Activated naive CD4-positive, alpha-beta T cell treated with anti-CD3 and anti-CD28 coated beads for 36 hours (primary cell): ENCODE results near the gene RASL11B. TPM values are rescaled to one million over a fixed set of nuclear protein-coding genes. Genes with fewer than 3 reads are reported as not detected.
"Not testable (repeated sequence)": the region's sequence is repeated elsewhere in the genome, so short reads cannot be mapped to it uniquely, and the experiment has no call there.

Source experiments
- CTCF ChIA-PET: fragments of 350-600 bp; sonication (Branson Sonifier 250); formaldehyde crosslinking; loops from one replicate; lab custom pipeline; 2021; ENCODE audit warnings: antibody characterized with exemption; lab: Charles Lee
- DNase-seq: peaks from one replicate; pipeline ENCODE4 v3.0.0-alpha.2; 2020
- H3K27ac Mint-ChIP-seq: one replicate; pipeline ENCODE4 v1.8.0; 2021; ENCODE audit warnings: mild to moderate bottlenecking, mixed read lengths
- H3K27me3 Mint-ChIP-seq: one replicate; pipeline ENCODE4 v1.8.0; 2021; ENCODE audit warnings: low read depth, mixed read lengths
- H3K36me3 Mint-ChIP-seq: one replicate; pipeline ENCODE4 v1.8.0; 2021; ENCODE audit warnings: low read depth, mixed read lengths
- H3K4me1 Mint-ChIP-seq: one replicate; pipeline ENCODE4 v1.8.0; 2021; ENCODE audit warnings: low read depth, mixed read lengths
- H3K4me3 Mint-ChIP-seq: one replicate; pipeline ENCODE4 v1.8.0; 2021; ENCODE audit warnings: mild to moderate bottlenecking, moderate library complexity, mixed read lengths
- H3K9me3 Mint-ChIP-seq: one replicate; pipeline ENCODE4 v1.8.0; 2021; ENCODE audit warnings: mixed read lengths
- intact Hi-C: fragments of 100-400 bp; cut with micrococcal nuclease; formaldehyde crosslinking; loops from one replicate; pipeline ENCODE4 v1.15.1; 2023
- total RNA-seq, 2 experiments: library from RNA; stranded (reverse); gene quantifications; one replicate each; pipeline ENCODE4 v1.2.3, GENCODE V29; 2021

RASL11B gene, protein sequence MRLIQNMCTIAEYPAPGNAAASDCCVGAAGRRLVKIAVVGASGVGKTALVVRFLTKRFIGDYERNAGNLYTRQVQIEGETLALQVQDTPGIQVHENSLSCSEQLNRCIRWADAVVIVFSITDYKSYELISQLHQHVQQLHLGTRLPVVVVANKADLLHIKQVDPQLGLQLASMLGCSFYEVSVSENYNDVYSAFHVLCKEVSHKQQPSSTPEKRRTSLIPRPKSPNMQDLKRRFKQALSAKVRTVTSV
- total RNA-seq, result under 1 TPM in 1 of 2 experiments, not detected in 1; 0.24 TPM

DNA sequence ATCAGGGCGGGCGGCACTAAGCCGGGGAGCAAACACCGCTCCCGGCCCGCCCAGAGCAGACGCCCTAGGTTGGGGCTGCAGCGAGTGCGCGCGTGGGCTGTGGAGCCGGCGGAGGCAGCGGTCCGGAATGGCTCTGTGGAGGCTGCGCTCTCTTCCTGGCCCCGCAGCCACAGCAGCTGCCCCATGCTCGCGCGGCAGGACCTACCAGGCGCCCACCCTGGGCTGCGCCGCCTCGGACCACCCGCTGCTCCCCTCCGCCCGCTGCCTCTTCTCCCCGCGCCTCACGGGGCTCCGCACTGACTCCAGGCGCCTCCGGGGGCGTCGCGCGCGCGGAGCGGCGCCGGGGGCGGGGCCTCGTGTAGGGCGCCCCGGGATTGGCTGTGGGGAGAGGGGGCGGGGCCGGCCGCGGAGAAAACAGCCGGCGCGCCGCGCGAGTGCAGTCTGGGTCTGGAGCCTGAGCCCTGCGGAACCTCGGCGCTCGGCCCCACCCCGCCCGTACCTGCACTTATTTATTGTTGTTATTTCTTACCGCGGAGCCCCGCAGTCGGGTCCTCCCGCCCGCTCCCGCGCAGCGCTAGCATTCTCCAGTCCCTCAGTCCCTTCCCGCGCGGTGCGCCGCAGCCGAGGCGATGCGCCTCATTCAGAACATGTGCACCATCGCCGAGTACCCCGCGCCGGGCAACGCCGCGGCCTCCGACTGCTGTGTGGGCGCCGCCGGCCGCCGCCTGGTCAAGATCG lies at the start of gene RASL11B:
Gene RASL11B (plus strand): TSS at position 439 of the 738 bp plus-strand sequence. CDS start 191 bp downstream, at position 630.
- intact Hi-C loops, result loop anchor here (1.0 to 5.0 kb wide), 5 partner anchors 40 to 515 kb away; partner anchors contain the start of genes FIP1L1 and USP46
- DNase-seq, result peak; percentile 79
- H3K9me3 Mint-ChIP-seq, result no peaks in the 10 kb centered on the region
- H3K27ac Mint-ChIP-seq, result no peak within 1 kb of the TSS
- peak within 1 kb of the TSS; percentile 69 for H3K4me3 Mint-ChIP-seq
- peaks cover 22% of the 10 kb centered on the region for H3K27me3 Mint-ChIP-seq
- H3K36me3 Mint-ChIP-seq, result no peaks in the 10 kb centered on the region
- CTCF ChIA-PET, result interaction anchor here (1.2 kb wide), 1 partner anchor 121 kb away, joined by 3 read pairs; no protein-coding TSS in a partner anchor
- peaks cover 3% of the 10 kb centered on the region for H3K4me1 Mint-ChIP-seq

DNA sequence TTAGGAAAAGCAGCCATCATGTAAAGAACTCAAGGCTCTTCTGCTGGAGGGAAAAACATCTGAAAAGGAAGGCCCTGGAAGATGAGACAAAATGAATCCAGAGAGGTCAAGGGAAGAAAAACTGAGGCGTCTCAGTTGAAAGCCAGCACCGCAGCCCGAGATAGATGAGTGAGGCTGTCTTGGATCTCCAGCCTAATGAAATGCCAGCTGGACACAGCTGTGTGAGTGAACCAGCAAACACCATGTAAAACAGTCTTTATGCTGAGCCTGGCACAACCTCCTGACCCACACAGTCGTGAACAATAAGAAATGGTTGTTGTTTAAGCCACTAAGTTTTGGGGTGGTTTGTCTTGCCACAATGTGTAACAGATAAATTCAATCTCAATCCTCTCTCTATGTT lies 48.6 kb upstream of the RASL11B start:
- peaks cover 3% of the 10 kb centered on the region for H3K27me3 Mint-ChIP-seq
- H3K9me3 Mint-ChIP-seq, result no peaks in the 10 kb centered on the region
- intact Hi-C loops, result no loop called here
- H3K36me3 Mint-ChIP-seq, result no peaks in the 10 kb centered on the region
- no peak overlapping the region for H3K4me3 Mint-ChIP-seq
- DNase-seq, result no peak
- H3K27ac Mint-ChIP-seq, result no peak overlapping the region
- CTCF ChIA-PET, result no interaction called here
- no peaks in the 10 kb centered on the region for H3K4me1 Mint-ChIP-seq

DNA sequence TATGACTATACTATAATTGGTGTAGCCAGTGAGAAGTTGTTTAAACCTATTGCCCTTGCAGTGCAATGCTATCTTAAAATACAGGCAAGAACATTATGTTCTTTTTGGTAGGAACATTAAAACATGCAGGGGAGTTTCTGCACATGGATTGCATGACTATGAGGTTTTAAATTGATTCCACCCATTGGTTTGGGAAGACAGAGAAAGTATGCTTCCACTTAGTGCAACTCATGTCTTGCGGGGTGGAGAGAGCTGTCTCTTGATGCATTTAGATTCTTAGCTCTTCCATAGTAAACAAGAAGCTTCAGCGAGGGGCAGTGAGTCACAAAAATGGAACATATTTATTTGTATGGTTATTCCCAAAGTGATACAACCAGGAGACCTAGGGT lies 39.5 kb upstream of the RASL11B start:
- peaks cover 29% of the 10 kb centered on the region for H3K4me1 Mint-ChIP-seq
- H3K36me3 Mint-ChIP-seq, result no peaks in the 10 kb centered on the region
- intact Hi-C loops, result loop anchor here (2.0 to 5.0 kb wide), 3 partner anchors 40 to 110 kb away; partner anchors contain the start of gene RASL11B
- H3K27me3 Mint-ChIP-seq, result no peaks in the 10 kb centered on the region
- no peaks in the 10 kb centered on the region for H3K9me3 Mint-ChIP-seq
- CTCF ChIA-PET, result interaction anchor here (1.2 kb wide), 1 partner anchor 15 kb away, joined by 4 read pairs; no protein-coding TSS in a partner anchor
- DNase-seq, result no peak
- no peak overlapping the region for H3K4me3 Mint-ChIP-seq
- H3K27ac Mint-ChIP-seq, result no peak overlapping the region

DNA sequence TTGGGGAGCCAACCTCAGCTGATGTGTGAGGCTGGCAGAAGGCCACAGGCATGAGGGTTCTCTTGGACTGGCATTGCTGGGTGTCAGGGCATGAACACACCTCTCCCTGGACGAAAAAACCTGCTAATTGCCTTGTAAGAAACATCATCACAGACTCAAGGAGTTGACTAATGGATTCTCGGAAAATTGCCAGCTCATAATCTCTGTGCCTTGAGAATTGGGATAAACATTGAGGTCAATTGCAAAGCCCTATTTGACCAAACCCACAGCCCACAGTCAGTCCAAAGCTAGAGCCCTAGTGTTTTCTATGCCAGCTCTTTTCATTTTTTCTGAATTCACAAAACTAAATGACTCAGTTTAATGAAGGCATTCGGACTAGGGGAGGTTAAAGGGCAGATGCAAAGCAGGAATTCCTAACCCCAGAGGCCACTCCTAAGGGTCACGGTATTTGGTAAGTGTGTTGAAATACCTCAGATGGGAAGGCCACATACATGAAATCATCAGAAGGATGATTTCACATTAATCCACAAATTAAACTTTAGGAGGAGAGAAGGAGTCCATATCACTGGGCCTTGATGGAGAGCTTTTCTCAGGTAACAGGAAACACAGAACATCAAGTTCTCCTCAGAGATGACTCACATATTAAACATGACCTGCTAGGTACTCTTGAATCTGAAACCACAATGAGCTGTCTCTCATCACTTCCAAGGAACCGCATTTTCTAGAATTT lies 39.0 kb upstream of the RASL11B start:
- Mint-ChIP-seq H3K4me1 (peaks cover 29% of the 10 kb centered on the region), H3K27me3 (no peaks in the 10 kb centered on the region), H3K4me3 (no peak overlapping the region), H3K36me3 (no peaks in the 10 kb centered on the region), H3K27ac (peak overlapping the region; percentile 38), H3K9me3 (no peaks in the 10 kb centered on the region)
- DNase-seq, result no peak
- intact Hi-C loops, result loop anchor here (2.0 to 5.0 kb wide), 3 partner anchors 39 to 110 kb away; partner anchors contain the start of gene RASL11B
- CTCF ChIA-PET, result interaction anchor here (0.5 to 1.2 kb wide), 3 partner anchors 14 to 663 kb away, joined by 3 to 4 read pairs (median 4); no protein-coding TSS in a partner anchor

DNA sequence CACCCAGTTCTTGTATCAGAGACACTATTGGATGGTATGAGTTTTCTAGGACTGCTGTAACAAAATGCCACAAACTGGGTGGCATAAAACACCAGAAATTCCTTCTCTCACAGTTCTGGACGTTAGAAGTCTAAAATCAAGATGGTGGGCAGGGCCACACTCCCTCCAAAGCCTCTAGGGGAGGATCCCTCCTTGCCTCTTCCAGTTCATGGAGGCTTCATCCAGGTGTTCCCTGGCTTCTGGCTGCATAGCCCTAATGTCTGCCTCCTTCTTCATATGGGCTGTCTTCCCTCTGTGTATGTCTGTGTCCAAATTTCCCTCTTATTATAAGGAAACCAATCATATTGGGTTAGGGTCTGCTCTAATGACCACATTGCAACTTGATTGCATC lies 38.4 kb upstream of the RASL11B start:
- no peaks in the 10 kb centered on the region for H3K36me3 Mint-ChIP-seq
- peaks cover 29% of the 10 kb centered on the region for H3K4me1 Mint-ChIP-seq
- H3K27me3 Mint-ChIP-seq, result no peaks in the 10 kb centered on the region
- DNase-seq, result no peak
- no peak overlapping the region for H3K4me3 Mint-ChIP-seq
- intact Hi-C loops, result loop anchor here (2.0 to 5.0 kb wide), 3 partner anchors 39 to 111 kb away; partner anchors contain the start of gene RASL11B
- H3K27ac Mint-ChIP-seq, result no peak overlapping the region
- CTCF ChIA-PET, result interaction anchor here (0.5 to 1.2 kb wide), 3 partner anchors 14 to 663 kb away, joined by 3 to 4 read pairs (median 4); no protein-coding TSS in a partner anchor
- H3K9me3 Mint-ChIP-seq, result no peaks in the 10 kb centered on the region

DNA sequence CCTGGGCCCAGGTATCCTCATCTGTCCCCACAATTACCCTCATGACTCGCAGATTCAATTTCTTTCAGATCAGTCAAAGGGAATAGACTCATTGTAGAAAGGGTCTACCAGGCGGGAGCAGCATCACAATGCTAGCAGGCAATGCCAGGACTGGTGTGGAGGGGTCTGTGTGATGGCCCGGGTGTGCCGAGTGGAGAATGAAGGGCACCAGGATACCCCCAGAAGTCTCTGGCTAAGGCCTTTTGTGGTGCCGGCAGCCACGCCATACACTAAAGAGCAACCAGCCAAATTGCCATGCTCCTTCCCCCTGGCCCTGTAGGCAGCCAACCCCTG lies 37.9 kb upstream of the RASL11B start:
- no peaks in the 10 kb centered on the region for H3K36me3 Mint-ChIP-seq

DNA sequence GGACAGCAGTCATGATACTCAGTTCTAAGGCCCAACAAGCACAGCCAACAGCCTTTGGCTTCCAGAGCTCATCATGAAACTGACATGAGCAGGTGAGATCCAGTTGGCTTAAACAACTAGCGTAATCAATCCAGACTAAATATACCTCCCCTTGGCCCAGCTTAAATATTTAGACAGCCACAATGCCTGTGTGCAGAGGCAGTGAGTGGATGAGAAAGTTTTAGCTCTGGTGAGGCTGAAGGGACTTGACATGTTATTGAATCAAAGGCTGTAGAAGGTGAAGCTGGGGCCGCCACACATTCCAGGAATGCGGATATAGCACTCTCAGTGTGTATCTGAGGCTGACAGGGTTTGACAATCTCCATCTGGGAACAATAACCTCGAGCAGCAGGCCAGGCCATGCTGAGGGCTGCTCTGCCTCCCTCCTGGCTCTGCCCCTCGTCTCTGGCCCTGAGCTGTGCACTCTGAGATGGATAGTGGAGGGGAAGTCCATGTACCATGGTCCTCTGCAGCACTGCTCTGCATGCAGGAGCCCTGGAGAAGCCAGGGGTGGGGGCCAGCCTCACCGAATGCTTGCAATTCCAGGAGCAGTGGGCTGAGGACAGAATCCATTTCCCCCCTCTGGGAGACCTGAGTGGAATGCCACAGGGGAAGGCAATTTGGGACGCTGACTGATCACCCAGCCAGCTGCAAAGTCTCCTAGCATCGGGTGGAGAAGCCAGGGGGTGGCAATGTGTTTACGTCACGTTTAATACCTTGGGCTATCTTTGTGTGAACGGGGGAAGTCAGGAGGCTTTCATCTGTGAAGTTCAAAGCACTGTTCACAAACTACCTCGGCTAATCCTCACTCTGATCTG lies 37.3 kb upstream of the RASL11B start:
- CTCF ChIA-PET, result no interaction called here
- Mint-ChIP-seq H3K9me3 (no peaks in the 10 kb centered on the region), H3K4me1 (peaks cover 29% of the 10 kb centered on the region), H3K27me3 (no peaks in the 10 kb centered on the region), H3K4me3 (no peak overlapping the region), H3K27ac (no peak overlapping the region), H3K36me3 (no peaks in the 10 kb centered on the region)
- intact Hi-C loops, result loop anchor here (5.0 kb wide), 1 partner anchor 37 kb away; the partner anchor contains the start of gene RASL11B
- no peak for DNase-seq

More for the DNA sequence above, 37.9 kb upstream of the RASL11B start:
- Mint-ChIP-seq H3K4me1 (peaks cover 29% of the 10 kb centered on the region), H3K27ac (no peak overlapping the region), H3K4me3 (no peak overlapping the region), H3K27me3 (no peaks in the 10 kb centered on the region), H3K9me3 (no peaks in the 10 kb centered on the region)
- intact Hi-C loops, result loop anchor here (5.0 kb wide), 1 partner anchor 38 kb away; the partner anchor contains the start of gene RASL11B
- DNase-seq, result no peak
- CTCF ChIA-PET, result no interaction called here

DNA sequence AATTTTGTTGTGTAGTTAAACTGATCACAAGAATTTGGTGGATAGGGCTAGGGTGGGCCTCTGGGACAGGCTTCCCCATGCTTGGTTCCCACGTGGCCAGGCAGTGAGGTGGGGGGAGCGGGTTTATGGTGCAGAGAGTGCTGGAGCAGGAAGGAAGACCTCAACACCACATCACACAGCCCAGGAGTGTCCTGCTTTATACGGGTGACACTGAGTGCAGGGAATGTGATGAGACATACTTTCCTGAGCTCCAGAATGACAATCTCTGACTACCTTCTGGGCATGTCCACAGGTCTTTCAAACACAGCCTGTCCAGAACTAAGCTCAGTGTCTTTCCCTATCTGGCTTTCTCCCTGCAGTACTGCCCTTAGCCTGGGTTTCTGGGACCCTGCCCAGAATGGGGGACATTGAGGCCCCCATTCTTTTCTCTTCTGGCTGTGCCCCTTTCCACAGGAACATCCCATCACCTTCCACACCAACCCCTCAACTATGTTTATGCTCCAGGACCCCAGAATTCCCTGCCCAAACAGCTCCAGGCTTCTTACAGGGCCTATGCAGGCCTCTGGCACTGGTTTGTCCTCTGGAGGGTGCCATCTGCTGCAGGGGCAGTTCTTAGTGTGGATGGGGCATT lies 36.5 kb upstream of the RASL11B start:
- no peaks in the 10 kb centered on the region for H3K9me3 Mint-ChIP-seq
- H3K27me3 Mint-ChIP-seq, result no peaks in the 10 kb centered on the region
- CTCF ChIA-PET, result no interaction called here
- peaks cover 29% of the 10 kb centered on the region for H3K4me1 Mint-ChIP-seq
- DNase-seq, result peak; percentile 15
- no peaks in the 10 kb centered on the region for H3K36me3 Mint-ChIP-seq
- intact Hi-C loops, result no loop called here
- H3K27ac Mint-ChIP-seq, result no peak overlapping the region
- H3K4me3 Mint-ChIP-seq, result no peak overlapping the region

DNA sequence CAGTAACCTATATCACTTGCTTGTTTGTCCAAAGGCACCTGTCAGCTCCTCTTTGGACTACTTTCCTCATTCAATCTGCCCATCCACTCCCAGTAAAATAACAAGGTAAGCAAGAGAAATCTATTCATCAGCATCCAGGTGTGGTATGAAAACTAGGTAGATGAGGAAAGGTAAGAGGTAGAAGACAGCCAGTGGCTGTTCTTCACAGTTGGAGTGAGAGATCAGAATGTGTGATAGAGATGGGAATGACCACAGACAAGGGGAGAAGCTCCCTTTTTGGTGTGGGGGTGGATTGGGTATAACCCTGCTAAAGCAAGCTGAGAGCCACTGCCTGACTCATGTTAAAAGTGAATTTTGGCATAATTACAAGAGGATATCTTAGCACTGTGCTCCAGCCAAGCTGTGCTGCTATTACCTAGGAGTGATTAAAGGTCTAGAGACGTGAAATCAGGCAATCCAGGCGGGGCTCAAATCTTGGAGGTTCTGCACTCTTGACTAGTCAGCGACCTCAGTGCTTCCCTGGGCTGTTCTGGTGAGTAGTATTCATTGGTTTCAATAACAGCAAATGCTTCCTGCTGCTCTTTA lies 28.1 kb upstream of the RASL11B start:
- no peaks in the 10 kb centered on the region for H3K4me1 Mint-ChIP-seq
- no peak for DNase-seq
- CTCF ChIA-PET, result no interaction called here
- H3K27me3 Mint-ChIP-seq, result peaks cover 3% of the 10 kb centered on the region
- no peak overlapping the region for H3K27ac Mint-ChIP-seq
- no peaks in the 10 kb centered on the region for H3K36me3 Mint-ChIP-seq
- H3K4me3 Mint-ChIP-seq, result no peak overlapping the region
- no peaks in the 10 kb centered on the region for H3K9me3 Mint-ChIP-seq
- intact Hi-C loops, result no loop called here

DNA sequence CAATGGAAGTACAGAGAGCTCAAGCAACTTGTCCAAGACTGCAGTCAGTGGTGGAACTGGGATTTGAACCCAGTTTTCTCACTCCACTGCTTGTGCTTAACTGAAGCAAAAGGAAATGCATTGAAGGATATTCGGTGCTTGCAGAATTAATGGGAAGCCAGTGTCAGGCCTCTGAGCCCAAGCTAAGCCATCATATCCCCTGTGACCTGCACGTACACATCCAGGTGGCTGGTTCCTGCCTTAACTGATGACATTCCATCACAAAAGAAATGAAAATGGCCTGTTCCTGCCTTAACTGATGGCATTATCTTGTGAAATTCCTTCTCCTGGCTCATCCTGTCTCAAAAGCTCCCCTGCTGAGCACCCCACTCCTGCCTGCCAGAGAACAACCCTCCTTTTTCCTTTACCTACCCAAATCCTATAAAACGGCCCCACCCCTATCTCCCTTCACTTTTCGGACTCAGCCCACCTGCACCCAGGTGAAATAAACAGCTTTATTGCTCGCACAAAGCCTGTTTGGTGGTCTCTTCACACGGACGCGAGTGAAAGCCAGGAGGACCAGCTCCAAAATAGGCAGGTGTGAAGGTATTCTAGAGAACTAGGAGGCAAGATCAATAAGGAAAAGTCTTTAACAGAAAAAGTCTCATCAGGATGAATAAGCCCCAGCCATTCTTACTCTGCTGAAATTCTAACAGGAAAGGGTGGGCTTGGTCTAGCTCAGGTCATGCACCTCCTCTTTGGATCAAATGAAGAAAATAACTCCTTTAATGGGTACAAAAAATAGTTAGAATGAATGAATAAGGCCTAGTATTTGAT lies 27.3 kb upstream of the RASL11B start:
- DNase-seq, H3K4me3 Mint-ChIP-seq, H3K9me3 Mint-ChIP-seq, H3K27ac Mint-ChIP-seq, H3K4me1 Mint-ChIP-seq, H3K36me3 Mint-ChIP-seq, CTCF ChIA-PET, H3K27me3 Mint-ChIP-seq, intact Hi-C loops: not testable (repeated sequence)
